Endothelial cell of umbilical vein (primary cell): Measurements from ENCODE around the gene SKI. TPM values are rescaled to one million over a fixed set of nuclear protein-coding genes. Genes with fewer than 3 reads are reported as not detected.

Experiments used
- BruUV-seq: library from RNA; stranded (reverse); fragments of 400-500 nt; replicated peaks from 2 replicates; lab custom pipeline; 2021; lab: Mats Ljungman, UMichigan
- CTCF ChIA-PET: fragments of 300-600, 350-600 bp; sonication (Branson Sonifier 250); formaldehyde crosslinking; loops from one replicate; lab custom pipeline; 2021; ENCODE audit warnings: antibody characterized with exemption, inconsistent platforms; lab: Charles Lee
- POLR2A ChIA-PET: fragments of 300-600, 350-600 bp; sonication (Branson Sonifier 250); formaldehyde crosslinking; loops from one replicate; lab custom pipeline; 2021; ENCODE audit warnings: antibody characterized with exemption, inconsistent platforms; lab: Charles Lee
- DNase-seq: peaks from one replicate; pipeline ENCODE4 v3.0.0-alpha.2; 2011; ENCODE audit warnings: low read depth, low spot score
- FAIRE-seq: peaks from 2 replicates; lab custom pipeline; 2011; peaks lifted over from hg19 to GRCh38; lab: Jason Lieb, UNC
- H2AFZ ChIP-seq: 2 replicates; pipeline ENCODE4 v1.6.0; 2012; ENCODE audit warnings: low read depth, low read length, control low read depth, inconsistent platforms
- H3K27ac ChIP-seq: 2 replicates; pipeline ENCODE4 v1.5.1; 2011; ENCODE audit warnings: low read depth, mild to moderate bottlenecking, control low read depth, low read length, moderate library complexity; ENCODE audit not compliant: insufficient read depth
- H3K27me3 ChIP-seq, 2 experiments: 2 replicates each; pipeline versions ENCODE4 v1.6.0 to v1.6.1; 2011; ENCODE audit warnings: low read length in 2 of 2, mixed read lengths in 1 of 2; ENCODE audit not compliant: control insufficient read depth in 2 of 2, insufficient read depth in 2 of 2
- H3K36me3 ChIP-seq, 2 experiments: 2 replicates in 1 of 2; 3 replicates in 1 of 2; pipeline ENCODE4 v1.5.1; 2011; ENCODE audit warnings: low read length in 2 of 2, mild to moderate bottlenecking in 1 of 2, moderate library complexity in 1 of 2; ENCODE audit not compliant: control insufficient read depth in 2 of 2, insufficient read depth in 2 of 2; ENCODE audit errors: extremely low read depth in 1 of 2
- H3K4me1 ChIP-seq: 3 replicates; pipeline ENCODE4 v1.5.1; 2011; ENCODE audit warnings: mild to moderate bottlenecking, low read length; ENCODE audit not compliant: control insufficient read depth, insufficient read depth; ENCODE audit errors: extremely low read depth
- H3K4me2 ChIP-seq: 2 replicates; pipeline ENCODE4 v1.6.1; 2011; ENCODE audit warnings: low read length, control low read depth, mixed read lengths; ENCODE audit not compliant: insufficient read depth
- H3K4me3 ChIP-seq, 3 experiments: fragments of 200-600 bp in 1 of 3; sonication (generic), shearing (Covaris generic) in 1 of 3; replicated peaks in 1 of 3; 2 replicates each; pipeline ENCODE4 v1.5.1; 2011 to 2016; ENCODE audit warnings: control low read depth in 3 of 3, low read length in 3 of 3, mild to moderate bottlenecking in 2 of 3, inconsistent platforms in 1 of 3, low read depth in 1 of 3, moderate library complexity in 1 of 3; ENCODE audit not compliant: insufficient read depth in 1 of 3
- H3K79me2 ChIP-seq: 2 replicates; pipeline ENCODE4 v1.6.0; 2012; ENCODE audit warnings: low read length, inconsistent platforms; ENCODE audit not compliant: control insufficient read depth, insufficient read depth
- H3K9ac ChIP-seq: replicated peaks from 2 replicates; pipeline ENCODE3; 2011; ENCODE audit warnings: low read length, control low read depth; ENCODE audit not compliant: insufficient read depth; ENCODE audit errors: extremely low read depth
- H3K9me1 ChIP-seq: replicated peaks from 3 replicates; pipeline ENCODE4 v1.6.0; 2011; ENCODE audit warnings: mild to moderate bottlenecking, low read length; ENCODE audit not compliant: control insufficient read depth, insufficient read depth; ENCODE audit errors: extremely low read depth
- H3K9me3 ChIP-seq: replicated peaks from 2 replicates; pipeline ENCODE4 v1.5.1; 2012; ENCODE audit warnings: low read length, inconsistent platforms; ENCODE audit not compliant: control insufficient read depth, insufficient read depth
- H4K20me1 ChIP-seq: replicated peaks from 2 replicates; pipeline ENCODE3; 2011; ENCODE audit warnings: mild to moderate bottlenecking, low read length; ENCODE audit not compliant: control insufficient read depth, insufficient read depth; ENCODE audit errors: extremely low read depth
- EZH2 ChIP-seq: IDR thresholded peaks from 2 replicates; pipeline ENCODE4 v1.6.1; 2012; ENCODE audit warnings: borderline replicate concordance, low read depth, mild to moderate bottlenecking, moderate library complexity, low read length, inconsistent platforms; ENCODE audit not compliant: severe bottlenecking
- FOS ChIP-seq: IDR thresholded peaks from 2 replicates; pipeline ENCODE4 v1.6.1; 2011; ENCODE audit warnings: mild to moderate bottlenecking, low read length, moderate library complexity, borderline replicate concordance; ENCODE audit not compliant: insufficient read depth
- GATA2 ChIP-seq: IDR thresholded peaks from 2 replicates; pipeline ENCODE4 v1.7.0; 2011; ENCODE audit warnings: low read depth, mild to moderate bottlenecking, moderate library complexity, mixed read lengths, low read length; ENCODE audit not compliant: insufficient read length, insufficient read depth
- JUN ChIP-seq: IDR thresholded peaks from 2 replicates; pipeline ENCODE4 v1.6.1; 2011; ENCODE audit warnings: borderline replicate concordance, low read depth; ENCODE audit not compliant: insufficient read length, insufficient read depth
- MYC ChIP-seq: IDR thresholded peaks from one replicate; pipeline ENCODE4 v1.6.1; 2011; ENCODE audit warnings: mild to moderate bottlenecking, low read depth, low read length
- POLR2A ChIP-seq: IDR thresholded peaks from 2 replicates; pipeline ENCODE4 v1.6.1; 2012; ENCODE audit warnings: low read depth, mild to moderate bottlenecking, control low read depth, low read length
- POLR2AphosphoS5 ChIP-seq: IDR thresholded peaks from 2 replicates; pipeline ENCODE4 v1.6.1; 2012; ENCODE audit warnings: low read depth, mild to moderate bottlenecking, control low read depth, low read length, moderate library complexity; ENCODE audit not compliant: insufficient read depth
- dilution Hi-C: fragments of 300-500 bp; cut with MboI; formaldehyde crosslinking; loops from one replicate; pipeline ENCODE4 v1.15.0; 2019; ENCODE audit warnings: low sequenced_read_pairs; ENCODE audit not compliant: extremely low pct_ligation_motif_present
- intact Hi-C: fragments of 100-400 bp; cut with micrococcal nuclease; formaldehyde crosslinking; loops from one replicate; pipeline ENCODE4 v1.10.0; 2022
- polyA plus RNA-seq, 4 experiments: library from polyadenylated mRNA; depleted of rRNA in 3 of 4; stranded (reverse) in 3 of 4; unstranded in 1 of 4; fragments of >200 nt; gene quantifications; 2 replicates each; pipeline versions ENCODE4 v1.2.1 to v1.2.3, GENCODE V29; 2011 to 2012; ENCODE audit warnings: missing spikeins in 1 of 4
- total RNA-seq: library from RNA; stranded (reverse); gene quantifications from 2 replicates; pipeline ENCODE4 v1.2.3, GENCODE V29; 2021
- TF ChIP-seq, protein P1 (sequence below), 2 donors: IDR thresholded peaks; 1 replicate in 1 of 2; 2 replicates in 1 of 2; pipeline ENCODE4 v1.5.1; 2011; ENCODE audit warnings: low read length in 2 of 2, mild to moderate bottlenecking in 2 of 2, moderate library complexity in 2 of 2, control low read depth in 1 of 2, inconsistent platforms in 1 of 2, low read depth in 1 of 2; ENCODE audit not compliant: insufficient read depth in 1 of 2; ENCODE audit errors: extremely low read depth in 1 of 2
- TF ChIP-seq, protein P2 (sequence below): IDR thresholded peaks from 2 replicates; pipeline ENCODE4 v1.6.1; 2011; ENCODE audit not compliant: insufficient read depth, insufficient read length

The SKI gene
- total and polyA plus RNA-seq, 2 donors (not counting 3 experiments of a cell fraction or from before 2014, with no cell fraction given) = 11.6 to 80.3 TPM

DNA sequence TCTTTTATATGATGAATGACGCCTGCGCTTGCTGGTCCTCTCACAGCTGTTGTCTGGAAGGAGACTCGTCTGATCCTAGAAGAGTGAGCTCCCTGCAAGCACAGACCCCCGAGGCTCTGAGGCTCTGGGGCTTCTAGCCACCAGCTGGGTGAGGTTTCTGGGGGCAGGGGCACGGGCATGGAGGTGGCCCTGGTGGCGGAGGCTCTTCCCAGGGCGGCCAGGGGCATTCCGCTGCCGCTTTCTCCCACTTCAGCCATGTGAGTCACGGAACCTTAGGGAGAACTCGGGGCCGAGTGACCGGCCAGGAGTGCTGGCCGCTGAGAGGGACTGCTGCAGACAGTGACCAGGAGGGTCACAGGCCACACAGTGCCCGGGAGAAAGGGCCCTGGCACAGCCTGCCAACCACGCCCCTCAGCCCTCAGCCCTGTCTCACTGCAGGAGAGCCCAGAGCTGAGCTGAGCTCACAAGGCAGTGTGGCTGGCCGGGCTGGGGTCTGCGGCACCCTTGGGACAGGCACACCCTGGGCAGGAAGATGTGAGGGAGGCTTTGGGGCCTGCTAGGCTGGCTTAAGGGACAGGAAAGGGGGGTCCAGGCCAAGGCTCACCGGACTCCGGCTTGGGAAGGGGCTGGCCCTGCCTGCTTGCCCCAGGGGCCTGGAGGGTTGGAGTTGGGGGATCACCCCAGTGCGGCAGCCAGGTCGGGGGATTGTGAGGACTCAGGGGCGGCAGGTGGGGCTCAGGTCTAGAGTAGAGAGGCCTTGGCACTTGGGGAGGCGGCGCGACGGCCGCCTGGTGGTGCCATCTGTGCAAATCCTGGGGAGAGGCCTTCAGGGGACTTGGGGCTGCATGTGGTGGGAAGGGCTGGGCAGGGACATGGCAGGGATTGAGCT lies 127.5 kb downstream of the SKI start:
- Histone ChIP-seq H3K27ac (no peak overlapping the region), H3K9ac (no peak overlapping the region), H3K4me3 (no peak overlapping the region), H4K20me1 (no peaks in the 10 kb centered on the region), H3K4me2 (no peak overlapping the region), H3K36me3 (no peaks in the 10 kb centered on the region), H3K9me1 (no peaks in the 10 kb centered on the region), H3K27me3 (no peaks in the 10 kb centered on the region), H3K4me1 (no peaks in the 10 kb centered on the region), H2AFZ (no peak overlapping the region), H3K9me3 (no peaks in the 10 kb centered on the region), H3K79me2 (no peaks in the 10 kb centered on the region)
- TF ChIP-seq MYC = no peak
- TF ChIP-seq, protein P1, sequence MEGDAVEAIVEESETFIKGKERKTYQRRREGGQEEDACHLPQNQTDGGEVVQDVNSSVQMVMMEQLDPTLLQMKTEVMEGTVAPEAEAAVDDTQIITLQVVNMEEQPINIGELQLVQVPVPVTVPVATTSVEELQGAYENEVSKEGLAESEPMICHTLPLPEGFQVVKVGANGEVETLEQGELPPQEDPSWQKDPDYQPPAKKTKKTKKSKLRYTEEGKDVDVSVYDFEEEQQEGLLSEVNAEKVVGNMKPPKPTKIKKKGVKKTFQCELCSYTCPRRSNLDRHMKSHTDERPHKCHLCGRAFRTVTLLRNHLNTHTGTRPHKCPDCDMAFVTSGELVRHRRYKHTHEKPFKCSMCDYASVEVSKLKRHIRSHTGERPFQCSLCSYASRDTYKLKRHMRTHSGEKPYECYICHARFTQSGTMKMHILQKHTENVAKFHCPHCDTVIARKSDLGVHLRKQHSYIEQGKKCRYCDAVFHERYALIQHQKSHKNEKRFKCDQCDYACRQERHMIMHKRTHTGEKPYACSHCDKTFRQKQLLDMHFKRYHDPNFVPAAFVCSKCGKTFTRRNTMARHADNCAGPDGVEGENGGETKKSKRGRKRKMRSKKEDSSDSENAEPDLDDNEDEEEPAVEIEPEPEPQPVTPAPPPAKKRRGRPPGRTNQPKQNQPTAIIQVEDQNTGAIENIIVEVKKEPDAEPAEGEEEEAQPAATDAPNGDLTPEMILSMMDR (IDR thresholded peaks at IDR 0.05; ENCODE audit: extremely low read depth in 1 of 2, insufficient read depth in 1 of 2, low read depth in 1 of 2, low read length in 2 of 2) = no peak
- TF ChIP-seq GATA2 = no peak
- TF ChIP-seq, protein P2, sequence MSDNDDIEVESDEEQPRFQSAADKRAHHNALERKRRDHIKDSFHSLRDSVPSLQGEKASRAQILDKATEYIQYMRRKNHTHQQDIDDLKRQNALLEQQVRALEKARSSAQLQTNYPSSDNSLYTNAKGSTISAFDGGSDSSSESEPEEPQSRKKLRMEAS = no peak
- no peak for TF ChIP-seq POLR2A
- TF ChIP-seq POLR2AphosphoS5 = no peak
- no peak for TF ChIP-seq EZH2
- TF ChIP-seq JUN = no peak
- TF ChIP-seq FOS = no peak
- FAIRE-seq (no peak), DNase-seq (no peak)
- dilution Hi-C loops (no loop called here), intact Hi-C loops (no loop called here)
- ChIA-PET POLR2A (no interaction called here), CTCF (interaction anchor here (0.9 to 1.2 kb wide), 2 partner anchors 26 to 128 kb away, joined by 3 read pairs; partner anchors contain the start of gene SKI)
- no TSS peak for BruUV-seq
